ENCODE results near the gene COL7A1.

GRCh38 chr3:48596676-48597407, 1.7 kb upstream of the COL7A1 start:
- TF ChIP-seq EP300 (IDR thresholded peaks at IDR 0.05; ENCODE audit: borderline replicate concordance in 1 of 2, low read depth in 1 of 2, low read length in 1 of 2) (no peak), CTCF (IDR thresholded peaks at IDR 0.05) (no peak), REST (IDR thresholded peaks at IDR 0.05; ENCODE audit: low read depth, low read length) (no peak), GABPA (IDR thresholded peaks at IDR 0.05; ENCODE audit: low read depth) (no peak)

Data from SK-N-SH (cell line).